Fibroblast of peridontal ligament (primary cell): Measurements from ENCODE around the gene ZNF273.
"Not testable (repeated sequence)": the region's sequence is repeated elsewhere in the genome, so short reads cannot be mapped to it uniquely, and the experiment has no call there.

Experiments
- DNase-seq: peaks from one replicate; pipeline ENCODE4 v3.0.0-alpha.2; 2010; ENCODE audit errors: extremely low read depth

The ZNF273 gene

GRCh38 chr7:64888901-64889685 is 14.0 kb upstream of the ZNF273 start:
- no peak for DNase-seq

- DNase-seq, result no peak
These were observed 13.3 kb upstream of the ZNF273 start for GRCh38 chr7:64889686-64890162.

GRCh38 chr7:64890273-64890672 is 12.8 kb upstream of the ZNF273 start:
- not testable (repeated sequence) for DNase-seq

GRCh38 chr7:64890761-64891362 is 12.2 kb upstream of the ZNF273 start:
- no peak for DNase-seq

GRCh38 chr7:64891363-64892081 is 11.6 kb upstream of the ZNF273 start:
- DNase-seq, result not testable (repeated sequence)

- no peak for DNase-seq
These were observed 11.0 kb upstream of the ZNF273 start for GRCh38 chr7:64892116-64892515.

GRCh38 chr7:64892666-64893309 is 10.3 kb upstream of the ZNF273 start:
- DNase-seq, result no peak

- no peak for DNase-seq
These were observed 9.7 kb upstream of the ZNF273 start for GRCh38 chr7:64893401-64893800.

GRCh38 chr7:64902461-64902805 is 640 bp upstream of the ZNF273 start:
- not testable (repeated sequence) for DNase-seq

GRCh38 chr7:64904008-64904407 is 935 bp downstream of the ZNF273 start:
- DNase-seq, result no peak

- DNase-seq, result no peak
These were observed 2.1 kb downstream of the ZNF273 start for GRCh38 chr7:64905133-64905532.

- DNase-seq, result no peak
These were observed 2.5 kb downstream of the ZNF273 start for GRCh38 chr7:64905547-64905946.

- no peak for DNase-seq
These were observed 4.7 kb downstream of the ZNF273 start for GRCh38 chr7:64907641-64908326.

GRCh38 chr7:64908358-64908757 is 5.3 kb downstream of the ZNF273 start:
- no peak for DNase-seq

GRCh38 chr7:64914557-64914956 is 11.5 kb downstream of the ZNF273 start:
- DNase-seq, result no peak

- DNase-seq, result not testable (repeated sequence)
These were observed 12.2 kb downstream of the ZNF273 start for GRCh38 chr7:64915301-64915700.

GRCh38 chr7:64928252-64929187 is 25.4 kb downstream of the ZNF273 start:
- not testable (repeated sequence) for DNase-seq

- DNase-seq, result no peak
These were observed 31.4 kb downstream of the ZNF273 start for GRCh38 chr7:64934478-64934877.

GRCh38 chr7:64938540-64938939 is 35.5 kb downstream of the ZNF273 start:
- DNase-seq, result no peak

GRCh38 chr7:64940021-64940420 is 36.9 kb downstream of the ZNF273 start:
- DNase-seq, result not testable (repeated sequence)
